ENCODE results near the gene IFFO2.

IFFO2 gene

DNA sequence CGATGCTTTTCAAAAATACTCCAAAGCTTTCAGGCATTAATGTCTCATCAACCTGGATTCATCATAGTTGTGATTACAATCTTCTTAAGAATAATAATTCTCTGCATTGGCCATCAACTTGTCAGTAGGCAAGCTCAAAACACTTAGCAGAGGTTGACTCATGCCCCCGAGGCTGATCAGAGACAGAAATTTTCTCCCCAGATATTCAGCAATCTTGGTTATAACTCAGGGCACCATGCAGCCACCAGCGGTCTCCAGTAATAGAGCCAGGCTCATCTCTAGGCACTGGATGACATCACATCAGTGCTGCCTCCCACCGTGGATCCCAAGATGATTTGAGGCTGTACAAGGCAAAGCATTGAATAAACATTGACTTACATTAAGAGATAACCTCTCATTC is 14.3 kb upstream of the IFFO2 start:
- no peak for DNase-seq

DNA sequence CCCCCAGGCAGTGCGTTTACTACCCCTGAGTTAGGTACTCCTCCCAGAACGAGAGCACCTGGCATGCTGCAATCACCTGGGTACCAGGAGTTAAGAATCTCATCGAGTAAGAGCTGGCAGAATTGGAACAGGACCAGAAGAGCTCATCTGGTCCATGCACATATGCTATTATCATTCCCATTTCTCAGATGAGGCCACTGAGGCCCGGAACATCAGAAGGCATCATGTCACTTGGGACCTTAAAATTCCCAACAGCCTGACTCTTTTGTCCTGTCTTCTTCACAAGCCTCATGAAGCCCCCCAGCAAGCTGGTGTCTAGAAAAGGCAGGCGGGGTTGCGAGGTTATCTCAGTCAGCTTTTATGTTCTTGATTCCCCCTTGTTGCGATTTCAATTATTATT is 13.9 kb upstream of the IFFO2 start:
- DNase-seq = no peak

- DNase-seq = no peak
These were observed 10.7 kb upstream of the IFFO2 start for GRCh38 chr1:18967066-18967690.

- no peak for DNase-seq
These were observed 9.0 kb upstream of the IFFO2 start for GRCh38 chr1:18965206-18966173.

GRCh38 chr1:18963968-18964367 is 7.5 kb upstream of the IFFO2 start:
- no peak for DNase-seq

GRCh38 chr1:18962855-18963737 is 6.6 kb upstream of the IFFO2 start:
- no peak for DNase-seq

GRCh38 chr1:18962121-18962721 is 5.7 kb upstream of the IFFO2 start:
- DNase-seq = no peak

GRCh38 chr1:18960821-18961220 is 4.3 kb upstream of the IFFO2 start:
- DNase-seq = no peak

DNA sequence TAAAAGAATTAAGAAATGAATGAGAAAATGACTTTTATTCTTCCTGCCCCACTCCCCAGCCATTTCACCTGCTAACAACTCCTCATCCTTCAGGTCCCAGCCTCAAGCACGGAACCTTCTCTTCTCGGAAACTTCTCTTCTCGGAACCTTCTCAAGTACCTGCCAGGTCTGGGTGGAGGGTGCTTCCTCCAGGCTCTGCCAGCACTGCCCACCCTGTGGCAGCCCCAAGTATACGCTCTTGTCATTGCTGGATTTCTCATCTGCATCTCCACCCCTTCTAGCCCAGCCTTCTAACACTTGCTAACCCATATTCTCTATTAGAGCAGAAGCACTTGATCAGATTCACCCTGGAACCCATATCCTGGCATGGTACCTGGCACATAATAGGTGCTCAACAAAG is 3.9 kb upstream of the IFFO2 start:
- no peak for DNase-seq

DNA sequence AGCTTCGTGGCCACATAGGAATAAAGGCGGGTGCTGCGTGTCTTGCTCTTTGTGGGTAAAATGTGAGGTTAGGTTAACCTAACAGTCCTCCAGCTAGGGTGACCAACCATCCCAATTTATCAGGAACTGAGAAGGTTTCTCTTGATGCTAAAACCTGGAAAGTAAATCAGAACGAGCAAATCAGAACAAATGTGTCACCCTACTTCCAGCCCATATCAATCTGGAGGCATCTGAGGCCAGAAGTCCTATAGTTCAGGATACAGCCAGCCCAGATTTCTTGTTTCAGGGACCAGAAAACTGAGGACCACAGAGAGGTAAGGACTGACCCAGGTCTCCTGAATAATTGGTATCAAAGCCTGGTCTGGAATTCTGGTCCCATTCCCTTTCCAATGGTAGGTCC is 3.1 kb upstream of the IFFO2 start:
- no peak for DNase-seq

DNA sequence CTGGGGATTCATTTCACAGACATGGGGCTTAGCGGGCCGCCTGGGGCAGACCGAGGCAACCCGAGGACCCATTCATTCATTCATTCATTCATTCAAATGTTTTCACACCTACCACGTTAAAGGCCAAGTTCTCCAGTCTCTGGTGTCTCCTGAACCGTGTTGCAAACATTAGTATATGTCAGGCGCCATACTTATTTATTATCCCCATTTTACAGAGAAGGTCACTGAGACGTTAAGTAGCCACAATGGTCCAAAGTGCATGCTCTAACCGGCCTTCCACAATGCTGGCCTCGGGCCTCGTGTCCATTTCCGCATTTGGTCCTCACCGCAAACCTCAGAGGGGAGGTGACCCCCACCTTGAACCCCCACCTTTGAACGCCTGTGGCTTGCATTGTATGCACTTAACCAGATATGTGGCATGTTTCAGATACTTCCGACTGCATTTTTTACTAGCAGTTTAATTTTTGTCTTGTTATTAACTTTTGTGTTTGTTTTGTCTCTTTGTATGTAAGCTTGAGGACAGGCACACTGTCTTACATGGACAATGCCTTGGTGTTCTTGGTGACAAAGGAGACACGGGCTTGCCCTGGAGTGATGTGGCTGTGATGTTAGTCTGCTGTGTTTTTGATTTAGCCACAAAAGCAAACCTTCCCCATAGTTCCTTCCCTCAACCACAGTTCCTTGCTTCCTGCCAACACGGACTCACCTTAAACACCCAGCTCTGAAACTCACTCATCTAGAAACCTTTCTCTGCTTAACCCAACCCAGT is 1.2 kb upstream of the IFFO2 start:
- no peak for DNase-seq

- DNase-seq = no peak
These were observed 653 bp upstream of the IFFO2 start for GRCh38 chr1:18957136-18957521.

- peak; percentile 15 for DNase-seq
These were observed 859 bp downstream of the IFFO2 start for GRCh38 chr1:18955441-18956192.

GRCh38 chr1:18955131-18955440 is 1.4 kb downstream of the IFFO2 start:
- no peak for DNase-seq

DNA sequence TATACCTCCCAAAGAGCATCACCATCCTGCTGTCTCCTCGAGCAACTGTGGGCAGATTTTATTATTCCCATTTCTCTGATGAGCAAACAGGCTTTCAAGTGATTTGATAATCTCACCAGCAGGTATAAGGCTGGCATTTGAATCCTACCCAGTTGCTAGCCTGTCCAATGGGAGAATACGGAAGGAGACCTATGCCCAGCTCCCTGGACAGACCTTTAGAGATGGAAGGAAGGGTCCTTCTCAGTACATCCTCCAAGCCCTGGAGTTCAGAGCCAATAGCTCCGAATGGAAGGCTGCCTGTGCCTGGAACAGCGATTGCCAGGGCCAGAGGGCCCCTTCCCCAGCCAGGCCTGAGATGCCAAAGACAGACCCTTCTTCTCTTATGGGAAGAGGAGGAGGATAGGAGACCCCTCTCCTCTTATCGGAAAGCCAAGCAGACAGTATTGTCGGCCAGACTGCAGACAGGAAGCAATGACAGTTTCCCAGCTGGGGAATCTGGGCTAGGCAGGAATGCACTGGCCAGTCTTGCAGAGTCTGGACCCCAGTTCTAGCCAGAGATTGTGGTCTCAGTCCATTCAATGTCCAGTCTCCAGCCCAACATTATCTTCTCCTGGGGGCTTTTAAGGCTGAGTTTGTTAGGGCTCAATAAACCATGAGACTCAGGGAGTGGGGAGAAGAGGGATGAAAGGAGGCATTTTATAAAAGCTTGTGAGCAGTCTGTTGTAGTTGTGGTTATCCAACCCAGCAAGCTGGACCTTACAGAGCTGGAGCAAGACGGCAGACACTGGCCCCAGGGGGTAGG is 2.0 kb downstream of the IFFO2 start:
- DNase-seq = no peak

DNA sequence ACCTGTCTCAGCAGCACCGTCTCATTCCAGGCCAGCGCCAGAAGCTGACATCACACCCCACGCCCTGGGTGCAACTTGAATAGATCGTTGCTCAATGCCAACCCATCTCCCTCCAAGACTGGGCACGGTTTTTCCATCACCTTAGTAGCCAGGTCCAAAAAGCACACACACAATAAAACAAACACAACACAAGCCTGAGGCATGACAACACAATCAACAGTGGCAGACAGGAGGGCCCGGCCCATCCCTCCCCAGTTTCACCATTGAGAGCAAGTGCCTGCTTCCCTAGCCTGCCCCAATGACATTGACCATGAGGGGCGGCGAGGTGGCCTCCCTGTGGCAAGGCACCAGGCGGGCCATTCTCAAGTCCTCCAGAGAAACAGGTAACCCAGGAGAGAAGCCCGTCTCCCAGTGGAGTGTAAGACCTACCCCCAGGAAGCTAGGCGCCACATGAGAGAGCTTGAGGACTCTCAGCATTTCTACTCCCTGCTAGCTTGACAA is 2.7 kb downstream of the IFFO2 start:
- DNase-seq = no peak

DNA sequence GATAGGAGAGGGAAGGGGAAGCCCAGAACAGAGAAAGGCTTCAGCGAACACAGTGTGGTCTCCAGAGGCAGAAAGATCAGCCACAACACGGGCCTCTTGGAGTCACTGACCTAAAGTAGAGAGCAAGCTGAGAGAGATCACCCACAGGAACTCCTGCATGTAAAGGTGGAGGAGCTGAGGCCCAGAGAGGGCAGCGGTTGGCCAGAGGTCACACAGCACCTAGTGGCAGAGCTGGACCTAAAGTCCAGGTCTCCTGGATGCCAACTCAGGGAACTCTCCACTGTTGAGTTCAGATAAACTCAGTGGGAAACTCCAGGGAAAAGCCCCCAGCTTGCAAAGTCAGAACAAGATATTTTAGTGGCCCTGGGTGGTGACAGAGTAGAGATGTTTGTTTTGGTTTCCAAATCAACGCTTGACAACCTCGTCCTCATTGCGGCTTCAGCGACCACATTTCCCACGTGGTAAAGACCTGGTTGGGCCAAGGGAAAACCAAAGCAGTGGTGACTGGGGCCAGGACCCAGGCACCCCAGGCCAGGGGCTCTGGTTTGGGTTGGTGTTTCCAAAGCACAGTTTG is 4.6 kb downstream of the IFFO2 start:
- no peak for DNase-seq

DNA sequence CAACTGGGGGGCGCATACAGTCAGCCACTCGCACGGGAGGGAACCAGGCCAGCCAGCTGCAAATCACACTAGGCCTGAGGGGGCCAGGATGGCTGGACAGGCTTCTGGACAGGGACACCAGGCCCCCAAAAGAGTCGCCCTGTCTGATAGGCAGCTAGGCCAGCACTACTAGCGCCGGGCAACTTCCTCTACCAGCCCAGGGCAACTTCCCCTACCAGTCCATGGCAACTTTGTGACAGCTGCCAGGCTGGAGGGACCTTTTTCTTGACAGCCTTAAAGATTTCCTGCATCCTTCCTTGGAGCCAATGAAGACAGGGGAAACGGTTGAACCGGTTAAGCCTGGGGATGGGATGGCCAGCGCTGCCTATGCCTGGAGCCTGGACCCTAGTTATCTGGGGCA is 5.1 kb downstream of the IFFO2 start:
- DNase-seq = no peak

DNA sequence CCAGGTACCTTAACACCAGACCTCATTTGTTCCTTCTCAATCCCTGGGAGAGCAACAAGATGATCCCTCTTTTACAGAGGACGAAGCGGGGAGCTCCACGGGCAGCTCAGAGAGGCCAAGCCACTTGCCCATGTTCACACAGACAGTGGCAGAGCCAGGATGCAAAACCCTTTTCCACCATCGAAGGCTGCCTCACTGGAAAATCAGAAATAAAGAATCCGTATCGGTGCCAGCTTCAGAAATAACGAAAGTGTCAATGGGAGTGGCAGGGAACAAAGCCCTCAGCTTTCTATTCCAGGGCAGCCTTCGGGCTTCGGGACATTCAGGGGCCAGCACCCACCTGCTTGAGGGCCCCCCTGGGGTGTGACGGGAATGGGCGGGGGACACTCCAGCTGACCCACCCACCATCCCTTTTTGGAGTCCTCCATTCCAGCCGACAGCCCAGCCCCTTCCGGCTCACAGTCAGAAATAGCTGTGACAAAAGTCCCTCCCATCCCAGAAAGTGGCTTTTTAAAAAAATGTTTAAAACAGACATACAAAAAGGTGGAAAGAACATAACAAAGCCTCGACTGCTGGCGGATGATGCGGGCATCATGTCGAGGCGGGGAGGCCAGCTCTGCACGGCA is 6.0 kb downstream of the IFFO2 start:
- DNase-seq = no peak
